Epithelial cell of proximal tubule (primary cell): ENCODE measurements around the gene NAA60. TPM values are rescaled to one million over a fixed set of nuclear protein-coding genes. Genes with fewer than 3 reads are reported as not detected.

Experiments used
- DNase-seq: peaks from one replicate; pipeline ENCODE4 v3.0.0-alpha.2; 2011; ENCODE audit warnings: low read depth
- H3K4me3 ChIP-seq: 2 replicates; pipeline ENCODE4 v1.5.1; 2011; ENCODE audit warnings: low read depth, mild to moderate bottlenecking, low read length
- total RNA-seq: library from RNA; depleted of rRNA; stranded (reverse); fragments of >200 nt; gene quantifications from 2 replicates; pipeline ENCODE4 v1.2.3, GENCODE V29; 2015
- TF ChIP-seq, protein P1 (sequence below): conservative IDR thresholded peaks from 2 replicates; pipeline ENCODE4 v1.5.1; 2012; ENCODE audit warnings: low read depth, mild to moderate bottlenecking, low read length

NAA60 gene
- total RNA-seq, 1 donor from 2014 or later = 19.4 TPM

DNA sequence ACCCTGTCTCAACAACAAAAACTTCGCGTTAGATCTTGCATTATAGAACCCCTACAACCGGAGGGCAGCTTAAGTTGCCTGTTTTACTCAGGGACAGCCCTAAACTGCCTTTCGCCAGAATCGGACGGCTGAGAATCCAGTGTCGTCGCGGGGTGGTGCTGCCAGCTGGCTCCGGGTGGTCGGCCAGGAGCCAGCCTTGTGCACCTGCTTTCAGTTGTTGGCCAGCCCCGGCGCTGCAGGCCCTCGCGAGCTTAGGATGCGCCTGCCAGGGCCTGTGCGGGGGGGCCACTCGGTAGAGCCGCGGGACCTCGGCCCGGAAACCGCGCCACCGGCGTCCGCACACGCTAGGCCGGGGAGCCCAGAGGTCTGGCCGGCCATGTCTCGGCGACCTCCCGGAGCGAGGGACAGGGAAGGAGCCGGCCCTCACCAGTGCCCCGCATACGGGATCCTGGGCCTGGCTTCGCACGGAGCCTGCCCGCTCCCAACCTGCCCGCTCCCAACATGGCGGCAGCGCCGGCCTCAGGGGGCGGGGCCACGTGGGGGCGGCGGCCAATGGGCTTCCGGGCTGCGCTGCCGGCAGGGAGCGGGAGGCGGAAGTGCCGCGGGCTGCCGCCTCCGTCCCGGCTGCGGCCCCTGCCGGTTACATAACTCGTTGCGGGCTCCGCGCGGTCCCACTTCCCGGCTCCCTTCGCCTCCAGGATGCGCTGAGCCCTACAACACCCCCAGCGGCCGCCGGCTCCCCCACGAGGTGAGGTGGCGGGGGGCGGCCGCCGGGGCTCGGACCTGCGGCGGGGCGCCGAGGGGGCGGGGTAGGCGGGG lies 14.2 kb downstream of the NAA60 start:
- TF ChIP-seq, protein P1, sequence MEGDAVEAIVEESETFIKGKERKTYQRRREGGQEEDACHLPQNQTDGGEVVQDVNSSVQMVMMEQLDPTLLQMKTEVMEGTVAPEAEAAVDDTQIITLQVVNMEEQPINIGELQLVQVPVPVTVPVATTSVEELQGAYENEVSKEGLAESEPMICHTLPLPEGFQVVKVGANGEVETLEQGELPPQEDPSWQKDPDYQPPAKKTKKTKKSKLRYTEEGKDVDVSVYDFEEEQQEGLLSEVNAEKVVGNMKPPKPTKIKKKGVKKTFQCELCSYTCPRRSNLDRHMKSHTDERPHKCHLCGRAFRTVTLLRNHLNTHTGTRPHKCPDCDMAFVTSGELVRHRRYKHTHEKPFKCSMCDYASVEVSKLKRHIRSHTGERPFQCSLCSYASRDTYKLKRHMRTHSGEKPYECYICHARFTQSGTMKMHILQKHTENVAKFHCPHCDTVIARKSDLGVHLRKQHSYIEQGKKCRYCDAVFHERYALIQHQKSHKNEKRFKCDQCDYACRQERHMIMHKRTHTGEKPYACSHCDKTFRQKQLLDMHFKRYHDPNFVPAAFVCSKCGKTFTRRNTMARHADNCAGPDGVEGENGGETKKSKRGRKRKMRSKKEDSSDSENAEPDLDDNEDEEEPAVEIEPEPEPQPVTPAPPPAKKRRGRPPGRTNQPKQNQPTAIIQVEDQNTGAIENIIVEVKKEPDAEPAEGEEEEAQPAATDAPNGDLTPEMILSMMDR = peak; percentile 32
- H3K4me3 ChIP-seq = peak overlapping the region; percentile 81
- no peak for DNase-seq

DNA sequence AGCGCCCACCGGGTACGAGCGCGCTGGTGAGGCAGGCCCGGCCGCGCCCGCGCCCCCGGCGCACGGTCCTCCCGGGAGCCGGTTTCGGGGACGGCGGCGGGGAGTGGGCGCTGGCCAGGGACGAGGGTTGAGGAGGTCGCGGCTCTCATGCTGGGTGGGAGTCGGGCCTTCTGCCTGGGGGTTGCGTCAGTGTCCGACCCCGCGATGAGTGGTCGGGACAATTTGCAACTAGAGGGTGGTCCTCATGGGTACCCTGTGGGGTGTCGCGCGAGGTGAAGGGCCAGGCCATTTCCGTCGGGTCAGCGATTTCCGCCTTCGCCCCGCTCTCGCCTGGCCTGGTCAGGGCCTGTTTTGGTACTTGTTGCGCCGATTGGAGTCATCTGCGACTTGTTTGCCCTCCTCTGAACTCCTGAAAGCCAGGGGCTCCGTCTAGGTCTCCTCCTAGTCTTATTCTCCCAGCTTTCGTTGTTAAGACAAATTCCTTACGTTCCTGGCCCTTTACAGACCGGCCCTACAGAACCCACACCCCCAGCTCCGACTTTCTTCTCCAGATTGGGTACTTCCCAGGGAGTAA lies 14.9 kb downstream of the NAA60 start:
- DNase-seq = no peak
- peak overlapping the region; percentile 81 for H3K4me3 ChIP-seq
- TF ChIP-seq, protein P1 = no peak

- TF ChIP-seq, protein P1 = no peak
- peak overlapping the region; percentile 81 for H3K4me3 ChIP-seq
- peak; percentile 77 for DNase-seq
Observed at GRCh38 chr16:3458852-3459361, 15.4 kb downstream of the NAA60 start.

DNA sequence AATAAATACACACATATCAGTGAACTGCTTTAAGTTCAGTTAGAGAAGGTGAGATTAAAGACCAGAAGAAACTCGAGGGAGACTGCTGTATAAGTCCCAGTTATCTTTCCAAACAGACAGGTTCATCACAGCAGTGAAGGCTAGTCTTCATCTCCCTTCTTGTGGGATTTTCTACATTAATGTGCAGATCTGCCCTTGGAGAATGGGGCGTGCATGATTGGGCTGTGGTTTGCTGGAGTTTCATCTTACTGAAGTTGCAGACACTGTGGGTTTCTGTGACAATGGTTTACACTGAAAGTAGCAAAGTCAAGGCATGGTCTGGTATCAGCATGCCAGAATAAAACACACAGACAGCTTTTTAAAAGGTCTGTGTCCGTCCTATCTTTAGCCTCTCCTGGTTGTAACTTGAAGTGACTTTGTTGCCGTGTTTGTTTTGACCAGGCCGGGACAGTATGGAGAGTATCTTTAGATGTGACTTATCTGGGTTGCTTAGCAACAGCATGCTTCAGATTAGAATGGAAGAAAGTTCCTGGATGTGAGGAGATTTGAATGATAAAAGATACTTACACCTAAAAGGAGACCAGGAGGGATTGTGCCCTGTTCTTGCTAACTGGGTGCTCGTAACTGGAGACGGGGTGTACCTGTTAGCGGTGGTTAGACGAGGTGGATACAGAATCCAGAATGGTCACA lies 16.1 kb downstream of the NAA60 start:
- TF ChIP-seq, protein P1 = no peak
- DNase-seq = no peak
- peak overlapping the region; percentile 81 for H3K4me3 ChIP-seq

GRCh38 chr16:3460121-3460520 lies 16.6 kb downstream of the NAA60 start:
- TF ChIP-seq, protein P1 = no peak
- DNase-seq = no peak
- H3K4me3 ChIP-seq = peak overlapping the region; percentile 81

- H3K4me3 ChIP-seq = no peak overlapping the region
- TF ChIP-seq, protein P1 = no peak
- no peak for DNase-seq
Observed at GRCh38 chr16:3460585-3460984, 17.1 kb downstream of the NAA60 start.
